Stomach (tissue), 4 donors: Measurements from ENCODE around the gene STYXL1.

Experiments
- POLR2AphosphoS5 ChIP-seq, 3 donors: sonication (generic); formaldehyde crosslinking; IDR thresholded peaks; one replicate each; pipeline ENCODE4 v1.6.1; 2016; ENCODE audit warnings: antibody characterized with exemption in 3 of 3
- TF ChIP-seq, protein P1 (sequence below), 7 experiments: fragments of 450-650 bp in 4 of 7; fragments of 200-600 bp in 3 of 7; sonication (generic) in 3 of 7; IDR thresholded peaks; one replicate each; pipeline ENCODE4 v1.5.1; 2016 to 2019; ENCODE audit warnings: antibody characterized with exemption in 7 of 7, control low read depth in 2 of 7, mild to moderate bottlenecking in 1 of 7

DNA sequence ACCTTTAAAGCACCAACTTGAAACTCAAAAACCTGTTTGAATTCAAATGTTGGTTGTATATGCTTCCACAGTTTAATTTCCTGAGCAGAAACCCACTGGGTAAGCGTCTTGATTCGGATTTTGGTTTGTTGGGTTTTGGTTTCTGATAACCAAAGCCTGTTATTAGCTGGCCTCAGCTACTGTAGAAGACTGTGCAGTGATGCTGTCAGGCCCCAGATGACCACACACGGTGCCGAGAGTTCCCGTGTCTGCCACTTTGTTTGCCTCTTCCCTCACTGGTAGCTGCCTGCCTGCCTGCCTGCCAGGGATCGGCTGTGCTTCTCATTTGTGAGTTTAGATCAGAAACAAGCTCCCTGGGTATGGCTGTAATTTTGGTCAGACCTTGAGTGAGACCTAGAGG, 5.7 kb upstream of the STYXL1 start:
- TF ChIP-seq POLR2AphosphoS5 (IDR thresholded peaks at IDR 0.05): no peak
- TF ChIP-seq, protein P1, sequence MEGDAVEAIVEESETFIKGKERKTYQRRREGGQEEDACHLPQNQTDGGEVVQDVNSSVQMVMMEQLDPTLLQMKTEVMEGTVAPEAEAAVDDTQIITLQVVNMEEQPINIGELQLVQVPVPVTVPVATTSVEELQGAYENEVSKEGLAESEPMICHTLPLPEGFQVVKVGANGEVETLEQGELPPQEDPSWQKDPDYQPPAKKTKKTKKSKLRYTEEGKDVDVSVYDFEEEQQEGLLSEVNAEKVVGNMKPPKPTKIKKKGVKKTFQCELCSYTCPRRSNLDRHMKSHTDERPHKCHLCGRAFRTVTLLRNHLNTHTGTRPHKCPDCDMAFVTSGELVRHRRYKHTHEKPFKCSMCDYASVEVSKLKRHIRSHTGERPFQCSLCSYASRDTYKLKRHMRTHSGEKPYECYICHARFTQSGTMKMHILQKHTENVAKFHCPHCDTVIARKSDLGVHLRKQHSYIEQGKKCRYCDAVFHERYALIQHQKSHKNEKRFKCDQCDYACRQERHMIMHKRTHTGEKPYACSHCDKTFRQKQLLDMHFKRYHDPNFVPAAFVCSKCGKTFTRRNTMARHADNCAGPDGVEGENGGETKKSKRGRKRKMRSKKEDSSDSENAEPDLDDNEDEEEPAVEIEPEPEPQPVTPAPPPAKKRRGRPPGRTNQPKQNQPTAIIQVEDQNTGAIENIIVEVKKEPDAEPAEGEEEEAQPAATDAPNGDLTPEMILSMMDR (IDR thresholded peaks at IDR 0.05): no peak
